ENCODE measurements around the gene WDR47.

Gene WDR47

GRCh38 chr1:109078317-109078716 is 36.4 kb upstream of the WDR47 start:
- Histone ChIP-seq H3K4me2 (ENCODE audit: low read depth, low read length, poor library complexity, severe bottlenecking) (no peak overlapping the region), H3K27me3 (ENCODE audit: insufficient read depth, low read length, poor library complexity, severe bottlenecking) (no peaks in the 10 kb centered on the region), H3K4me3 (ENCODE audit: low read length, poor library complexity, severe bottlenecking) (no peak overlapping the region), H2AFZ (ENCODE audit: low read length) (no peak overlapping the region), H3K9me2 (replicated peaks; ENCODE audit: low read depth, low read length) (no peaks in the 10 kb centered on the region), H3K4me1 (ENCODE audit: insufficient read depth, low read length, poor library complexity, severe bottlenecking) (peaks cover 11% of the 10 kb centered on the region), H3K79me2 (ENCODE audit: insufficient read depth, low read length) (peaks cover 13% of the 10 kb centered on the region), H4K20me1 (ENCODE audit: insufficient read depth, low read length, poor library complexity, severe bottlenecking) (peaks cover 7% of the 10 kb centered on the region), H3F3A (ENCODE audit: low read depth) (no peaks in the 10 kb centered on the region), H3K9me3 (ENCODE audit: insufficient read depth, low read depth, low read length) (no peaks in the 10 kb centered on the region), H3K36me3 (ENCODE audit: insufficient read depth, low read length) (no peaks in the 10 kb centered on the region), H3K9ac (ENCODE audit: low read depth, low read length, poor library complexity, severe bottlenecking) (no peak overlapping the region)
- no peak for TF ChIP-seq EZH2phosphoT487 (IDR thresholded peaks at IDR 0.05; ENCODE audit: borderline replicate concordance)

GRCh38 chr1:109075531-109076490 is 33.9 kb upstream of the WDR47 start, which contains the start of gene TAF13:
Gene TAF13 (minus strand): TSS chr1:109076003. CDS start chr1:109075947, 56 bp downstream.
- H3K9ac ChIP-seq (ENCODE audit: low read depth, low read length, poor library complexity, severe bottlenecking) = peak within 1 kb of the TSS; percentile 89
- H3K4me3 ChIP-seq (ENCODE audit: low read length, poor library complexity, severe bottlenecking) = peak within 1 kb of the TSS; percentile 81
- H3K79me2 ChIP-seq (ENCODE audit: insufficient read depth, low read length) = peaks cover 13% of the 10 kb centered on the region
- H4K20me1 ChIP-seq (ENCODE audit: insufficient read depth, low read length, poor library complexity, severe bottlenecking) = peaks cover 7% of the 10 kb centered on the region
- no peaks in the 10 kb centered on the region for H3K36me3 ChIP-seq (ENCODE audit: insufficient read depth, low read length)
- TF ChIP-seq CTCF (conservative IDR thresholded peaks at IDR 0.05; ENCODE audit: low read length) = 0 out of 2 replicates have a peak, but pooled peaks have one; percentile 9
- no peak for TF ChIP-seq EZH2phosphoT487 (IDR thresholded peaks at IDR 0.05; ENCODE audit: borderline replicate concordance)
- no peaks in the 10 kb centered on the region for H3F3A ChIP-seq (ENCODE audit: low read depth)
- no peaks in the 10 kb centered on the region for H3K27me3 ChIP-seq (ENCODE audit: insufficient read depth, low read length, poor library complexity, severe bottlenecking)
- peak within 1 kb of the TSS; percentile 96 for H2AFZ ChIP-seq (ENCODE audit: low read length)
- peaks cover 11% of the 10 kb centered on the region for H3K4me1 ChIP-seq (ENCODE audit: insufficient read depth, low read length, poor library complexity, severe bottlenecking)
- peak within 1 kb of the TSS; percentile 87 for H3K4me2 ChIP-seq (ENCODE audit: low read depth, low read length, poor library complexity, severe bottlenecking)
- H3K9me2 ChIP-seq (replicated peaks; ENCODE audit: low read depth, low read length) = no peaks in the 10 kb centered on the region
- no peaks in the 10 kb centered on the region for H3K9me3 ChIP-seq (ENCODE audit: insufficient read depth, low read depth, low read length)

- Histone ChIP-seq H3K79me2 (ENCODE audit: insufficient read depth, low read length) (no peaks in the 10 kb centered on the region), H3K36me3 (ENCODE audit: insufficient read depth, low read length) (peaks cover under 1% of the 10 kb centered on the region; the same call in 1 of the 2 replicates)
Measured at GRCh38 chr1:109069294-109069693, 27.4 kb upstream of the WDR47 start.

More at GRCh38 chr1:109069294-109069693, 27.4 kb upstream of the WDR47 start:
- no peak overlapping the region for H3K4me3 ChIP-seq (ENCODE audit: low read length, poor library complexity, severe bottlenecking)
- no peak for TF ChIP-seq EZH2phosphoT487 (IDR thresholded peaks at IDR 0.05; ENCODE audit: borderline replicate concordance)
- TF ChIP-seq CTCF (conservative IDR thresholded peaks at IDR 0.05; ENCODE audit: low read length) = no peak
- no peaks in the 10 kb centered on the region for H3K9me3 ChIP-seq (ENCODE audit: insufficient read depth, low read depth, low read length)
- H3K27me3 ChIP-seq (ENCODE audit: insufficient read depth, low read length, poor library complexity, severe bottlenecking) = no peaks in the 10 kb centered on the region
- H3K9me2 ChIP-seq (replicated peaks; ENCODE audit: low read depth, low read length) = no peaks in the 10 kb centered on the region
- H2AFZ ChIP-seq (ENCODE audit: low read length) = no peak overlapping the region
- peaks cover 4% of the 10 kb centered on the region for H4K20me1 ChIP-seq (ENCODE audit: insufficient read depth, low read length, poor library complexity, severe bottlenecking)
- H3F3A ChIP-seq (ENCODE audit: low read depth) = no peaks in the 10 kb centered on the region
- H3K9ac ChIP-seq (ENCODE audit: low read depth, low read length, poor library complexity, severe bottlenecking) = no peak overlapping the region
- no peaks in the 10 kb centered on the region for H3K4me1 ChIP-seq (ENCODE audit: insufficient read depth, low read length, poor library complexity, severe bottlenecking)
- no peak overlapping the region for H3K4me2 ChIP-seq (ENCODE audit: low read depth, low read length, poor library complexity, severe bottlenecking)

Measured in Loucy (cell line).